Karpas-422 (cell line): ENCODE results near the gene PUS1. TPM values are rescaled to one million over a fixed set of nuclear protein-coding genes. Genes with fewer than 3 reads are reported as not detected.

ENCODE experiments used
- DNase-seq: peaks from one replicate; pipeline ENCODE4 v3.0.0-alpha.2; 2015
- H2AFZ ChIP-seq: fragments of 200-600 bp; sonication (generic); 2 replicates; pipeline ENCODE4 v1.6.1; 2014; ENCODE audit warnings: antibody characterized with exemption, low read length, mixed read lengths
- H3K27ac ChIP-seq: fragments of 200-600 bp; sonication (generic); 2 replicates; pipeline ENCODE4 v1.5.1; 2014; ENCODE audit warnings: mild to moderate bottlenecking, low read length, moderate library complexity
- H3K27me3 ChIP-seq: fragments of 200-600 bp; sonication (generic); 2 replicates; pipeline ENCODE4 v1.6.1; 2014; ENCODE audit warnings: low read length, mixed read lengths
- H3K36me3 ChIP-seq: fragments of 200-600 bp; sonication (generic); 2 replicates; pipeline ENCODE4 v1.6.1; 2014; ENCODE audit warnings: low read length, mixed read lengths; ENCODE audit not compliant: insufficient read depth
- H3K4me1 ChIP-seq: fragments of 200-600 bp; sonication (generic); 2 replicates; pipeline ENCODE4 v1.6.1; 2014; ENCODE audit warnings: mild to moderate bottlenecking, low read length, mixed read lengths
- H3K4me2 ChIP-seq: fragments of 200-600 bp; sonication (generic); 2 replicates; pipeline ENCODE4 v1.6.1; 2014; ENCODE audit warnings: low read length, low read depth, mild to moderate bottlenecking; ENCODE audit not compliant: poor library complexity, severe bottlenecking
- H3K4me3 ChIP-seq: fragments of 200-600 bp; sonication (generic); 2 replicates; pipeline ENCODE4 v1.5.1; 2014; ENCODE audit warnings: mild to moderate bottlenecking, antibody characterized with exemption, low read length, mixed read lengths
- H3K79me2 ChIP-seq: fragments of 200-600 bp; sonication (generic); 2 replicates; pipeline ENCODE4 v1.6.1; 2014; ENCODE audit warnings: mild to moderate bottlenecking, low read length, mixed read lengths
- H3K9ac ChIP-seq: fragments of 200-600 bp; sonication (generic); 2 replicates; pipeline ENCODE4 v1.6.0; 2014; ENCODE audit warnings: low read length
- H3K9me2 ChIP-seq: fragments of 200-600 bp; sonication (generic), shearing (Covaris generic); replicated peaks from 2 replicates; pipeline ENCODE4 v1.6.0; 2014; ENCODE audit warnings: mild to moderate bottlenecking, low read length, moderate library complexity; ENCODE audit not compliant: insufficient read depth
- H3K9me3 ChIP-seq: fragments of 300-700, 200-600 bp; sonication (generic); 2 replicates; pipeline ENCODE4 v1.6.1; 2014; ENCODE audit warnings: low read length, mixed read lengths
- H4K20me1 ChIP-seq: fragments of 200-600 bp; sonication (generic); 2 replicates; pipeline ENCODE4 v1.6.1; 2014; ENCODE audit warnings: mild to moderate bottlenecking, antibody characterized with exemption, low read length, low read depth; ENCODE audit not compliant: insufficient read depth
- total RNA-seq: library from RNA; depleted of rRNA; stranded (reverse); fragments of >200 nt; shearing (Covaris generic); gene quantifications from 2 replicates; pipeline ENCODE4 v1.2.3, GENCODE V29; 2014; ENCODE audit warnings: low replicate concordance

The PUS1 gene
- total RNA-seq, 1 experiment from 2014 or later = 11.9 TPM

GRCh38 chr12:131905630-131906091 is 23.4 kb upstream of the PUS1 start:
- no peaks in the 10 kb centered on the region for H3K79me2 ChIP-seq
- no peaks in the 10 kb centered on the region for H3K4me1 ChIP-seq
- no peaks in the 10 kb centered on the region for H3K36me3 ChIP-seq
- no peak overlapping the region for H3K4me2 ChIP-seq
- H3K9me3 ChIP-seq = no peaks in the 10 kb centered on the region
- peaks cover 20% of the 10 kb centered on the region; the same call in 1 of the 2 replicates for H4K20me1 ChIP-seq
- no peaks in the 10 kb centered on the region for H3K27me3 ChIP-seq
- DNase-seq = no peak
- no peak overlapping the region for H2AFZ ChIP-seq
- no peak overlapping the region for H3K27ac ChIP-seq
- no peak overlapping the region for H3K9ac ChIP-seq
- no peak overlapping the region for H3K4me3 ChIP-seq
- no peaks in the 10 kb centered on the region for H3K9me2 ChIP-seq

GRCh38 chr12:131907379-131908091 is 21.5 kb upstream of the PUS1 start:
- Histone ChIP-seq H3K4me1 (no peaks in the 10 kb centered on the region), H3K4me3 (no peak overlapping the region), H3K36me3 (no peaks in the 10 kb centered on the region), H4K20me1 (peaks cover 14% of the 10 kb centered on the region; the same call in 1 of the 2 replicates), H3K27ac (no peak overlapping the region), H3K9me2 (no peaks in the 10 kb centered on the region), H3K9ac (no peak overlapping the region), H2AFZ (no peak overlapping the region), H3K9me3 (no peaks in the 10 kb centered on the region), H3K27me3 (no peaks in the 10 kb centered on the region), H3K4me2 (no peak overlapping the region), H3K79me2 (no peaks in the 10 kb centered on the region)
- DNase-seq = no peak

GRCh38 chr12:131908092-131909080 is 20.7 kb upstream of the PUS1 start:
- Histone ChIP-seq H3K4me3 (no peak overlapping the region), H3K4me2 (no peak overlapping the region), H3K27me3 (no peaks in the 10 kb centered on the region), H3K79me2 (no peaks in the 10 kb centered on the region), H4K20me1 (peaks cover 16% of the 10 kb centered on the region; the same call in 1 of the 2 replicates), H3K27ac (no peak overlapping the region), H3K4me1 (no peaks in the 10 kb centered on the region), H2AFZ (no peak overlapping the region), H3K9me2 (no peaks in the 10 kb centered on the region), H3K9me3 (no peaks in the 10 kb centered on the region), H3K36me3 (no peaks in the 10 kb centered on the region), H3K9ac (no peak overlapping the region)
- DNase-seq = no peak

GRCh38 chr12:131909081-131909751 is 19.9 kb upstream of the PUS1 start:
- Histone ChIP-seq H3K4me3 (no peak overlapping the region), H3K9me3 (no peaks in the 10 kb centered on the region), H3K36me3 (no peaks in the 10 kb centered on the region), H2AFZ (no peak overlapping the region), H3K9me2 (no peaks in the 10 kb centered on the region), H3K4me1 (no peaks in the 10 kb centered on the region), H3K9ac (no peak overlapping the region), H3K79me2 (no peaks in the 10 kb centered on the region), H4K20me1 (peaks cover 8% of the 10 kb centered on the region; the same call in 1 of the 2 replicates), H3K4me2 (no peak overlapping the region), H3K27me3 (no peaks in the 10 kb centered on the region), H3K27ac (no peak overlapping the region)
- DNase-seq = no peak

- H3K4me3 ChIP-seq = no peak overlapping the region
- H4K20me1 ChIP-seq = peaks cover 3% of the 10 kb centered on the region; the same call in 1 of the 2 replicates
- no peak overlapping the region for H3K9ac ChIP-seq
- H3K9me3 ChIP-seq = no peaks in the 10 kb centered on the region
- no peak overlapping the region for H3K4me2 ChIP-seq
- no peaks in the 10 kb centered on the region for H3K4me1 ChIP-seq
- no peaks in the 10 kb centered on the region for H3K27me3 ChIP-seq
- DNase-seq = no peak
- no peaks in the 10 kb centered on the region for H3K9me2 ChIP-seq
- no peak overlapping the region for H3K27ac ChIP-seq
- no peak overlapping the region for H2AFZ ChIP-seq
- H3K36me3 ChIP-seq = no peaks in the 10 kb centered on the region
- H3K79me2 ChIP-seq = no peaks in the 10 kb centered on the region
Observed at GRCh38 chr12:131909752-131910219, 19.3 kb upstream of the PUS1 start.

GRCh38 chr12:131910302-131911027 is 18.6 kb upstream of the PUS1 start:
- Histone ChIP-seq H3K4me2 (no peak overlapping the region), H3K27ac (no peak overlapping the region), H3K4me3 (no peak overlapping the region), H3K9me3 (no peaks in the 10 kb centered on the region), H3K36me3 (no peaks in the 10 kb centered on the region), H3K4me1 (no peaks in the 10 kb centered on the region), H2AFZ (no peak overlapping the region), H3K9me2 (no peaks in the 10 kb centered on the region), H3K27me3 (no peaks in the 10 kb centered on the region), H3K79me2 (no peaks in the 10 kb centered on the region), H3K9ac (no peak overlapping the region), H4K20me1 (peaks cover 3% of the 10 kb centered on the region; the same call in 1 of the 2 replicates)
- no peak for DNase-seq

GRCh38 chr12:131911028-131911650 is 17.9 kb upstream of the PUS1 start:
- Histone ChIP-seq H3K9me3 (no peaks in the 10 kb centered on the region), H3K27ac (no peak overlapping the region), H3K4me3 (no peak overlapping the region), H3K4me2 (no peak overlapping the region), H4K20me1 (peaks cover 3% of the 10 kb centered on the region; the same call in 1 of the 2 replicates), H3K9me2 (no peaks in the 10 kb centered on the region), H2AFZ (no peak overlapping the region), H3K36me3 (no peaks in the 10 kb centered on the region), H3K27me3 (no peaks in the 10 kb centered on the region), H3K4me1 (no peaks in the 10 kb centered on the region), H3K9ac (no peak overlapping the region), H3K79me2 (no peaks in the 10 kb centered on the region)
- no peak for DNase-seq
